PC-9 (cell line): ENCODE results near the gene IKZF5. TPM values are rescaled to one million over a fixed set of nuclear protein-coding genes. Genes with fewer than 3 reads are reported as not detected.

Experiments used
- BruUV-seq: library from RNA; stranded (reverse); fragments of 400-500 nt; replicated peaks from 2 replicates; lab custom pipeline; 2021; lab: Mats Ljungman, UMichigan
- CTCF ChIA-PET: fragments of 300-600 bp; sonication (Branson Sonifier 250); formaldehyde crosslinking; loops from one replicate; lab custom pipeline; 2022; ENCODE audit warnings: antibody characterized with exemption; lab: Charles Lee
- POLR2A ChIA-PET: fragments of 300-600 bp; sonication (Branson Sonifier 250); formaldehyde crosslinking; loops from one replicate; lab custom pipeline; 2022; ENCODE audit warnings: antibody characterized with exemption; ENCODE audit not compliant: unreplicated experiment; lab: Charles Lee
- DNase-seq, 2 experiments: peaks; one replicate each; pipeline versions ENCODE4 v3.0.0 to v3.0.0-alpha.2; 2015 to 2022; ENCODE audit warnings: mixed read lengths in 1 of 2
- H2AFZ ChIP-seq: fragments of 200-600 bp; sonication (generic); 2 replicates; pipeline ENCODE4 v1.8.1; 2017; ENCODE audit warnings: antibody characterized with exemption
- H3F3A ChIP-seq: fragments of 200-600 bp; sonication (generic); 2 replicates; pipeline ENCODE4 v1.8.1; 2017; ENCODE audit warnings: antibody characterized with exemption, mild to moderate bottlenecking, low read depth; ENCODE audit not compliant: insufficient read depth
- H3K27ac ChIP-seq: fragments of 200-600 bp; sonication (generic); 2 replicates; pipeline ENCODE4 v1.6.1; 2016; ENCODE audit warnings: mixed run types
- H3K27me3 ChIP-seq: fragments of 200-600 bp; sonication (generic); 2 replicates; pipeline ENCODE4 v1.6.1; 2016; ENCODE audit warnings: low read depth, mixed run types; ENCODE audit not compliant: insufficient read depth
- H3K36me3 ChIP-seq: fragments of 200-600 bp; sonication (generic); 2 replicates; pipeline ENCODE4 v1.6.1; 2016; ENCODE audit warnings: low read depth, mixed run types
- H3K4me1 ChIP-seq: fragments of 200-600 bp; sonication (generic); replicated peaks from 2 replicates; pipeline ENCODE4 v1.6.1; 2016; ENCODE audit warnings: mixed run types; ENCODE audit not compliant: insufficient read depth
- H3K4me2 ChIP-seq: fragments of 200-600 bp; sonication (generic); 2 replicates; pipeline ENCODE4 v1.6.1; 2017; ENCODE audit warnings: mixed run types
- H3K4me3 ChIP-seq: fragments of 200-600 bp; sonication (generic); 2 replicates; pipeline ENCODE4 v1.6.1; 2016; ENCODE audit warnings: mixed run types
- H3K79me2 ChIP-seq: fragments of 200-600 bp; sonication (generic); 2 replicates; pipeline ENCODE4 v1.6.1; 2017; ENCODE audit warnings: low read depth, mixed run types
- H3K9me2 ChIP-seq: fragments of 200-600 bp; sonication (generic); 2 replicates; pipeline ENCODE4 v1.8.1; 2017; ENCODE audit warnings: mild to moderate bottlenecking; ENCODE audit not compliant: insufficient read depth
- H3K9me3 ChIP-seq: fragments of 200-600 bp; sonication (generic); 2 replicates; pipeline ENCODE4 v1.8.1; 2016; ENCODE audit warnings: low read depth; ENCODE audit not compliant: insufficient read depth
- H4K20me1 ChIP-seq: fragments of 200-600 bp; sonication (generic); 2 replicates; pipeline ENCODE4 v1.8.1; 2017; ENCODE audit not compliant: insufficient read depth
- EZH2 ChIP-seq: fragments of 200-600 bp; sonication (generic); IDR thresholded peaks from 2 replicates; pipeline ENCODE4 v1.8.0; 2017; ENCODE audit warnings: antibody characterized with exemption, low read depth
- intact Hi-C: fragments of 100-400 bp; cut with micrococcal nuclease; formaldehyde crosslinking; loops from one replicate; pipeline ENCODE4 v1.10.0; 2022; ENCODE audit not compliant: unreplicated experiment
- total RNA-seq: library from RNA; stranded (reverse); gene quantifications from 2 replicates; pipeline ENCODE4 v1.2.3, GENCODE V29; 2021
- TF ChIP-seq, protein P1 (sequence below): fragments of 200-600 bp; sonication (generic); conservative IDR thresholded peaks from 2 replicates; pipeline ENCODE4 v1.6.1; 2017; ENCODE audit warnings: mixed run types, antibody characterized with exemption, mild to moderate bottlenecking, moderate library complexity

IKZF5 gene
- total RNA-seq, 1 experiment from 2014 or later = 7.1 TPM

GRCh38 chr10:123027861-123028260 lies 19.3 kb upstream of the IKZF5 start:
- Histone ChIP-seq H3K27me3 (no peaks in the 10 kb centered on the region), H3K9me3 (no peaks in the 10 kb centered on the region), H3K4me2 (no peak overlapping the region), H3F3A (no peaks in the 10 kb centered on the region), H3K4me1 (no peaks in the 10 kb centered on the region), H4K20me1 (no peaks in the 10 kb centered on the region), H3K27ac (no peak overlapping the region), H2AFZ (no peak overlapping the region), H3K79me2 (no peaks in the 10 kb centered on the region), H3K9me2 (no peaks in the 10 kb centered on the region), H3K4me3 (no peak overlapping the region), H3K36me3 (no peaks in the 10 kb centered on the region)
- BruUV-seq = no TSS peak
- intact Hi-C loops = no loop called here
- CTCF ChIA-PET = no interaction called here
- TF ChIP-seq, protein P1, sequence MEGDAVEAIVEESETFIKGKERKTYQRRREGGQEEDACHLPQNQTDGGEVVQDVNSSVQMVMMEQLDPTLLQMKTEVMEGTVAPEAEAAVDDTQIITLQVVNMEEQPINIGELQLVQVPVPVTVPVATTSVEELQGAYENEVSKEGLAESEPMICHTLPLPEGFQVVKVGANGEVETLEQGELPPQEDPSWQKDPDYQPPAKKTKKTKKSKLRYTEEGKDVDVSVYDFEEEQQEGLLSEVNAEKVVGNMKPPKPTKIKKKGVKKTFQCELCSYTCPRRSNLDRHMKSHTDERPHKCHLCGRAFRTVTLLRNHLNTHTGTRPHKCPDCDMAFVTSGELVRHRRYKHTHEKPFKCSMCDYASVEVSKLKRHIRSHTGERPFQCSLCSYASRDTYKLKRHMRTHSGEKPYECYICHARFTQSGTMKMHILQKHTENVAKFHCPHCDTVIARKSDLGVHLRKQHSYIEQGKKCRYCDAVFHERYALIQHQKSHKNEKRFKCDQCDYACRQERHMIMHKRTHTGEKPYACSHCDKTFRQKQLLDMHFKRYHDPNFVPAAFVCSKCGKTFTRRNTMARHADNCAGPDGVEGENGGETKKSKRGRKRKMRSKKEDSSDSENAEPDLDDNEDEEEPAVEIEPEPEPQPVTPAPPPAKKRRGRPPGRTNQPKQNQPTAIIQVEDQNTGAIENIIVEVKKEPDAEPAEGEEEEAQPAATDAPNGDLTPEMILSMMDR = no peak
- TF ChIP-seq EZH2 = no peak
- DNase-seq = no peak
- POLR2A ChIA-PET = no interaction called here

DNA sequence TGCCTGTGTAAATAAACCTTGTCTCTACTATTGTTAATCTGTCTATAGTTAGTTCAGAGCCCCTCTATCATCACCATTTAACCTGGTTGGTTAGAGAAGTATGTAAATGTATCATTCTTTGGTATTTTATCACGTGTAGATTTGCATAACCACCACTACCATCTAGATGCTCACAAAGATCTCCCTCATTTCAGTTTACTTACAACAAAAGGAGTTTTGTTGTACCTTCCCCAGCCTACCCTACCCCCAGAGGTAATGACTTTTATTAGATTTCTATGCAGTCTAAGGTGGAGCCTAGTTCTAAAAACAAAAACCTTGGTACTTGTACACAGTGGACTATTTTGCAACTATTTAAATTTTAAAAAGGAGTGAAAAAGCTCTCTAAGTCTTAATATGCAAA lies 17.7 kb upstream of the IKZF5 start:
- H3F3A ChIP-seq = no peaks in the 10 kb centered on the region
- no peaks in the 10 kb centered on the region for H4K20me1 ChIP-seq
- intact Hi-C loops = no loop called here
- no peak overlapping the region for H2AFZ ChIP-seq
- H3K36me3 ChIP-seq = no peaks in the 10 kb centered on the region
- no peak overlapping the region for H3K4me3 ChIP-seq
- H3K9me2 ChIP-seq = no peaks in the 10 kb centered on the region
- DNase-seq = no peak
- no peak overlapping the region for H3K4me2 ChIP-seq
- no peak for TF ChIP-seq EZH2
- TF ChIP-seq, protein P1 = no peak
- no peaks in the 10 kb centered on the region for H3K27me3 ChIP-seq
- no peaks in the 10 kb centered on the region for H3K9me3 ChIP-seq
- H3K4me1 ChIP-seq = no peaks in the 10 kb centered on the region
- no TSS peak for BruUV-seq
- ChIA-PET POLR2A (no interaction called here), CTCF (no interaction called here)
- H3K79me2 ChIP-seq = no peaks in the 10 kb centered on the region
- no peak overlapping the region for H3K27ac ChIP-seq

DNA sequence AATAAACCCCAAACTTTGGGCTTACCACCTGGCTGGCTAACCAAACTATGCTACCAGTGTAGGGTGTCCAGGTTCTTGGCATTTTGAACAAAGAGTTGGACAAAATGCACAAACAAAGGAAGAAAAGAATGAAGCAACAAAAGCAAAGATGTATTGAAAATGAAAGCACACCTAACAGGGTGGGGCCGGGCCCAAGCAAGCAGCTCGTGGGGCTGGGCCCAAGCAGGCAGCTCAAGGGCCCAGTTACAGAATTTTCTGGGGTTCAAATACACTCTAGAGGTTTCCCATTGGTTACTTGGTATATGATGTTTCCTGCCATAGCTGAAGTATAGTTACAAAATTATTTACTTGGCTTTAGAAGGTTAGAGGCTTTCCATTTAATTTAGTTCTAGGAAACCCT lies 15.9 kb upstream of the IKZF5 start:
- Histone ChIP-seq H3K9me3 (no peaks in the 10 kb centered on the region), H3K4me1 (no peaks in the 10 kb centered on the region), H3K9me2 (no peaks in the 10 kb centered on the region), H2AFZ (no peak overlapping the region), H3K4me2 (no peak overlapping the region), H3K27ac (no peak overlapping the region), H3K27me3 (no peaks in the 10 kb centered on the region), H3K79me2 (no peaks in the 10 kb centered on the region), H3K4me3 (no peak overlapping the region), H3K36me3 (no peaks in the 10 kb centered on the region), H3F3A (no peaks in the 10 kb centered on the region), H4K20me1 (no peaks in the 10 kb centered on the region)
- POLR2A ChIA-PET = no interaction called here
- intact Hi-C loops = no loop called here
- DNase-seq = no peak
- TF ChIP-seq EZH2 = no peak
- BruUV-seq = no TSS peak
- CTCF ChIA-PET = no interaction called here

DNA sequence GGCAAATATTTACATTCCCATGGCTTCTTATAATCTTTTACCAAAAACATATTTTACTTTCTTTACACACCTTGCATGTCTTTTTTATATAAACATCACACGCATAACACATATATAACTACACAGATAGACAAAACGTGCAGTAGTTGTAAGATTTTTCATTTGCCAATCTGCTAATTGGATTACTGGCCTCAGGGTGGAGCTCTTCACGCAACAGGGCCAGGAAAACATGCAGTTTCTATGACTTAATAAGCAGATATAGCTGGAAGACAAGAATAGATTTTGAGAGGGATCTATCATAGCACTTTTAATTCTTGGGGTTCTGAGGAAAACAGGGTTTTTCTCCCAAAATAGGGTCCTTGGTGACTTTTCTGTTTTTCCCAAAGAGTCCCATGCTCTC lies 12.9 kb upstream of the IKZF5 start:
- Histone ChIP-seq H3K9me2 (no peaks in the 10 kb centered on the region), H3K27me3 (no peaks in the 10 kb centered on the region), H3K4me1 (no peaks in the 10 kb centered on the region), H3K27ac (no peak overlapping the region), H3F3A (no peaks in the 10 kb centered on the region), H2AFZ (no peak overlapping the region), H3K4me3 (no peak overlapping the region), H3K9me3 (no peaks in the 10 kb centered on the region), H4K20me1 (no peaks in the 10 kb centered on the region), H3K36me3 (no peaks in the 10 kb centered on the region), H3K4me2 (no peak overlapping the region), H3K79me2 (no peaks in the 10 kb centered on the region)
- intact Hi-C loops = no loop called here
- TF ChIP-seq, protein P1 = no peak; the same call in 1 of the 2 replicates
- no peak for TF ChIP-seq EZH2
- ChIA-PET POLR2A (no interaction called here), CTCF (no interaction called here)
- no TSS peak for BruUV-seq
- DNase-seq = no peak
